Measurements from ENCODE around the gene RHEX.

Gene RHEX

DNA sequence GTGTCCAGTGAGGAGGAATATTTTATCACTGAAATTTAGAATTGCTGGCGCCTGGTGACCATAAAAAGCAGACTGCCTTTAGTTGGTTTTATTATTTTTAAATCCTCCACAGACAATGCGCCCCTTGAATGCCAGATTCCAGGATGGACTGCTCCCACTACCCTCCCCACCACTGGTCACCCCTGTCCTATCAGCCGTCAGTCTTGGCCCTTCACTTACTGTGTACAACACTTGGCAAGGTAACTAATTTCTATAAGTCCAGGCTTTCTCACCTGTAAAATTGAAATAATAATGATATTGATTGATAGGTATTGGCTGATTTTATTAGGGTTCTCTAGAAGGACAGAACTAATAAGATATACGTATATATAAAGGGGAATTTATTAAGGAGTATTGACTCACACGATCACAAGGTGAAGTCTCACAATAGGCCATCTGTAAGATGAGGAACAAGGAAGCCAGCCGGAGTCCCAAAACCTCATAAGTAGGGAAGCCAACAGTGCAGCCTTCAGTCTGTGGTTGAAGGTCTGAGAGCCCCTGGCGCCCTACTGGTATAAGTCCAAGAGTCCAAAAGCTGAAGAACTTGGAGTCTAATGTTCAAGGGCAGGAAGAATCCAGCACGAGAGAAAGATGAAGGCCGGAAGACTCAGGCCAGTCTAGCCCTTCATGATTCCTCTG is 17.8 kb downstream of the RHEX start:
- H3K4me1 Mint-ChIP-seq (ENCODE audit: low read depth in 2 of 2), result peaks cover 0 to 3% of the 10 kb centered on the region in 2 donors
- H3K36me3 Mint-ChIP-seq (ENCODE audit: insufficient read depth), result no peaks in the 10 kb centered on the region
- DNase-seq (no peak), ATAC-seq (replicated peaks) (no peak)
- H3K27ac Mint-ChIP-seq, result no peak overlapping the region
- peaks cover 13 to 16% of the 10 kb centered on the region in 2 donors for H3K27me3 Mint-ChIP-seq
- no peaks in the 10 kb centered on the region for H3K9me3 Mint-ChIP-seq
- H3K4me3 Mint-ChIP-seq, result no peak overlapping the region

DNA sequence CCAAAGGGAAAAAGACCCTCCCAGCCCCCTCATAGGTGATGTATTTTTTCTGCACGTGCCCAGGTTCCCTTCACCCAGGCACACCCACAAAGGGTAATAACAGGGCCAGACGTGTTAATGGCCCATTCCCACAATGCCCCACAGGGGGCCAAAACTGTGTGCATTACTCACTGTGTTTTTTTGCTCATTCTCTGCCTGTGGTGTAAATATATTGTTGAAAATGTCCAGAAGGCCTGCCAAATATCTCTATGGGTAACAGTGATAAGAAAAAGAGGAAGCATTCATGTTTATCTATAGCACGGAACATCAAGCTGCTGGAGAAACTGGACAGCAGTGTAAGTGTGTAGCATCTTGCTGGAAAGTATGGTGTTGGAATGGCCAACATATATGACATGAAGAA is 21.9 kb downstream of the RHEX start:
- H3K27me3 Mint-ChIP-seq, result peaks cover 22 to 33% of the 10 kb centered on the region in 2 donors
- H3K27ac Mint-ChIP-seq, result no peak overlapping the region
- no peak for ATAC-seq (replicated peaks)
- no peak overlapping the region for H3K4me3 Mint-ChIP-seq
- DNase-seq, result no peak
- no peaks in the 10 kb centered on the region for H3K36me3 Mint-ChIP-seq (ENCODE audit: insufficient read depth)
- H3K4me1 Mint-ChIP-seq (ENCODE audit: low read depth in 2 of 2), result peaks cover 0 to 4% of the 10 kb centered on the region in 2 donors
- H3K9me3 Mint-ChIP-seq, result no peaks in the 10 kb centered on the region

GRCh38 chr1:206075786-206076755 is 23.1 kb downstream of the RHEX start:
- peaks cover 8 to 17% of the 10 kb centered on the region in 2 donors for H3K4me1 Mint-ChIP-seq (ENCODE audit: low read depth in 2 of 2)

DNA sequence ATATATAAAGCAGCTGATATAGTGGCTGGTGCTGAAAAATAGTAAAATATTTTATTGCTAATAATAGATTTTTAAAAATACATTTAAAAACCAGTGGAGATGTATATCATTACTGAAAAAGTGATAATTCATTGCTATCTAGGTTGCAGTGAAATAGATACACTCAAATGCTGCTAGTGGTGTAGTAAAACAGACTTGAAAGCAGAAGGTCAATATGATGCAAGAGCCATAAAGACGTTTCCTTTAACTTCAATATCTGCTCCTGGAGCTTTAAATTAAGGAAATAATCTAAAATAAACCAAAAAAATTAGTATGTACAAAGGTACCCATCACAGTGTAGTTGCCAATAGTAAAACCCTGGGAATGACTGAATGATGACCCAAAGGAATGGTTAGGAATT is 26.2 kb downstream of the RHEX start:
- H3K9me3 Mint-ChIP-seq, result no peaks in the 10 kb centered on the region
- no peaks in the 10 kb centered on the region for H3K36me3 Mint-ChIP-seq (ENCODE audit: insufficient read depth)
- H3K27me3 Mint-ChIP-seq, result peaks cover 14 to 36% of the 10 kb centered on the region in 2 donors
- ATAC-seq (replicated peaks), result no peak
- peaks cover 8 to 18% of the 10 kb centered on the region in 2 donors for H3K4me1 Mint-ChIP-seq (ENCODE audit: low read depth in 2 of 2)
- no peak for DNase-seq
- H3K4me3 Mint-ChIP-seq, result no peak overlapping the region
- no peak overlapping the region for H3K27ac Mint-ChIP-seq

More at GRCh38 chr1:206075786-206076755, 23.1 kb downstream of the RHEX start:
- Mint-ChIP-seq H3K27ac (no peak overlapping the region), H3K36me3 (ENCODE audit: insufficient read depth) (no peaks in the 10 kb centered on the region), H3K27me3 (peaks cover 22 to 36% of the 10 kb centered on the region in 2 donors), H3K4me3 (no peak overlapping the region), H3K9me3 (no peaks in the 10 kb centered on the region)
- ATAC-seq (replicated peaks) (no peak), DNase-seq (no peak)

DNA sequence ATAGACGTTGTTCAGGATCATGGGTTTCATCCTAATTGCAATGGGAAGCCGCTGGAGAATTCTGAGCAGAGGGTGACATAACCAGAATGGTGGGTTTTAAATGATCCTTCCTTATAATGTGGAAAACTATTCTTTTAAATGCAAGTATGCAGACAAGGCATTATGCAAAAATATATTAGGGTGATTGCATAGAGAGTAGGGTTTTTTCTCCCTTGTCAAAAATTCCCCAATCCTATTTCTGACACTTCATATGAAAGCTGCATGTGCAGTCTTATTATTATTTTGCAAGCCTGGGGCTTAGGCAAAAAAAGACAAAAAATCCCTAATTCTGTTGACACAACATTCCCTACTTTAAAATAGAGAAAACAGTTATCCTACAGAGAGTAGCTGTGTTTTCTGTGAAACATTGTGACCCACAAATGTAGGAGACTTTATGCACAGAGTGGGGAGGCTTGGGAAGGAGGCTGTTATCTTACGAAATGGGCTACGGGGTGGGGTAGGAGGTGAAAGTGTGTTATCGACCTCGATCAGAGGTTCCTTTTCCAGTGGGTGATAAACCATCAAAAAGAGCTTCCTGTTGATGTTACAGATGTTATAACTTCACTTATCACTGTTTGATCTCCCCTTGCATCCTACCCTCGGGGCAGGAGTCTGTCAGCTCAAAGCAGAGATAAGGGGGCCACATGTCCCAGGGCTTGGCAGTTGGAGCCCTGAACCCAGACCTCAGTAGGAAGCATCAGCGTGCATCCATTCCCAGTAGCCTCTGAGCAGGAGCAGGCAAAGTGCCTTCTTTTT is 27.2 kb downstream of the RHEX start:
- no peak for DNase-seq
- peak overlapping the region in 1 of 2 donors; percentile 32 for H3K27ac Mint-ChIP-seq
- ATAC-seq (replicated peaks), result peak; percentile 72
- no peaks in the 10 kb centered on the region for H3K36me3 Mint-ChIP-seq (ENCODE audit: insufficient read depth)
- peaks cover 8 to 18% of the 10 kb centered on the region in 2 donors for H3K4me1 Mint-ChIP-seq (ENCODE audit: low read depth in 2 of 2)
- H3K9me3 Mint-ChIP-seq, result no peaks in the 10 kb centered on the region
- peak overlapping the region in 1 of 2 donors; percentile 36 for H3K4me3 Mint-ChIP-seq
- H3K27me3 Mint-ChIP-seq, result peaks cover 14 to 29% of the 10 kb centered on the region in 2 donors

GRCh38 chr1:206081856-206082255 is 28.9 kb downstream of the RHEX start:
- peaks cover 6 to 18% of the 10 kb centered on the region in 2 donors for H3K27me3 Mint-ChIP-seq
- no peak for DNase-seq
- no peaks in the 10 kb centered on the region for H3K36me3 Mint-ChIP-seq (ENCODE audit: insufficient read depth)
- H3K4me3 Mint-ChIP-seq, result no peak overlapping the region
- ATAC-seq (replicated peaks), result no peak
- peaks cover 8 to 18% of the 10 kb centered on the region in 2 donors for H3K4me1 Mint-ChIP-seq (ENCODE audit: low read depth in 2 of 2)
- H3K9me3 Mint-ChIP-seq, result no peaks in the 10 kb centered on the region
- H3K27ac Mint-ChIP-seq, result no peak overlapping the region

DNA sequence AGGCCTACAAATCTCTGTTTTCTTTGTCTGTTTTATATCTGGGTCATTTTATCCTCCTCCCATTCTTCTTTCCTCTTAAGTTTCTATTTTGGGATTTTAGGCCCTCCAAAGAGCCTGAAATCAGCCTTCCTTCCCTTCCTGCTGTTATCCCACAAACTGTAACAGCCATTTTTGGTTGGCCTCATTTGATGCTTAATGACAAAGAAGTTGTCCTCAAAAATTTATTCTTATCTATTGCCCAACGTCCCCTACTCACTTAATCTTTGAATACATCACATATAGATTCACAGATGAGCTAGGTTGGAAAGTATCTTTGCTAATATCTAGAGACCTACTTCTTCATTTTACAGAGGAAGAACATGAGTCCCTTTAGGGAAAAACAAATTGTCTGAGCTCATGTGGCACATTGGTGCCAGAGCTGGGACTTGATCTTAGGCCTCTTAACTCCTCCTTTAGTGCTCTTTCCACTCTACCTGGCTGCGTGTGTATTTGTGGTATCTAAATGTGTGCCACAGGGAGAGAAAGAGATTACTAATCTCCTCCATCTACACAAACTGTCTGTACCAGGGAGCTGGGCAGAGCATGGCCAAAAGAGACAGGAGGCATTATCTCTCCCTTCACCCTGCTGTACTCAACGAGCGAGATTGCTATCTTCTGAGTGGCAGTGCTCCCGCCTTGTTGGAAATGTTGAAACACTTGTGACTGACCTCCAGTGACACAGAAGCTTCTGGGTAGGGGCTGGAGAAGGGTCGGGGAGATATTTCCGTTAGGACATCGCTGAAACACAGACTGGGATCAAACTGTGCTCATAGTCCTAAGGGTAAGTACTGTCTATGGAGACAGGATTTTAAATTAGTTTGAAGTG is 30.1 kb downstream of the RHEX start:
- ATAC-seq (replicated peaks), result no peak
- peaks cover 0 to 9% of the 10 kb centered on the region in 2 donors for H3K27me3 Mint-ChIP-seq
- H3K4me1 Mint-ChIP-seq (ENCODE audit: low read depth in 2 of 2), result peaks cover 8 to 18% of the 10 kb centered on the region in 2 donors
- no peak for DNase-seq
- H3K4me3 Mint-ChIP-seq, result no peak overlapping the region
- no peaks in the 10 kb centered on the region for H3K36me3 Mint-ChIP-seq (ENCODE audit: insufficient read depth)
- no peak overlapping the region for H3K27ac Mint-ChIP-seq
- no peaks in the 10 kb centered on the region for H3K9me3 Mint-ChIP-seq

DNA sequence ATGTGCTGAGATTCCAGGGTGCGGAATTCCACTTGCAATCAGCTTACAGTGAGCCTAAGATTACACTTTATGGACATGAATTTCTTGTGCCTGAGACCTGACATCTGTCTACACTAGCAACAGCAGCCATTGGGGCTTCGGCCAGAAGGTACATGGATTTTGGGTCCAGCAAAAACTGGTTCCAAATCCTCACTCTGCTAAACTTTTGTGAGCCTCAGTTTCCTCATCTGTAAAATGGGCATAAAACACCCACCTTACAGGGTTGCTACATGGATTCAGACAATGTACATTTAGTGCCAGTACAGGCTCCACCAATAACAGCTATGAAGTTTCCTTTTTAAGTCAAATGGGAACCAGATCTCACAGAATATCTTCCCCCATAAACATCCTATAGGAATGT is 30.8 kb downstream of the RHEX start:
- Mint-ChIP-seq H3K27ac (no peak overlapping the region), H3K4me1 (ENCODE audit: low read depth in 2 of 2) (peaks cover 8 to 18% of the 10 kb centered on the region in 2 donors), H3K36me3 (ENCODE audit: insufficient read depth) (no peaks in the 10 kb centered on the region), H3K9me3 (no peaks in the 10 kb centered on the region), H3K27me3 (peaks cover 0 to 9% of the 10 kb centered on the region in 2 donors), H3K4me3 (no peak overlapping the region)
- no peak for ATAC-seq (replicated peaks)
- no peak for DNase-seq

DNA sequence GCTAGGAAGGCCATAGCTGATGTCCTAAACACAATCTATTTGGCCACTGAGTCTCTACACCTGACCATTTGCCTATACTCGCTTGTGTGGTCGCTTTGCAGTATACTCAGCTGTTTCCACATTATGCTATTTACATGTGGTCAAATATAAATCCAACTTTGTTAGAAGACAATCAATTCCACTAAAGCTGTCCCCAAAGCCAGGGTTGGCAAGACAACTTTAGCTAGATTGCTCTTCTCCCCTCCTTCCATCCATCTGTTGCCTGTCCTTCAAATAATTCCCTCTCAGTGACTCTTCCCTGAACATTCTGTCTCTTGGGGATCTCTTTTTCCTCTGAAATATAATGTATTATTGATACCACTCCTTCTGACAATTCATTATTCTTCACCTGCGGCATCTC is 34.1 kb downstream of the RHEX start:
- Mint-ChIP-seq H3K27me3 (peaks cover 6 to 9% of the 10 kb centered on the region in 2 donors), H3K9me3 (no peaks in the 10 kb centered on the region), H3K36me3 (ENCODE audit: insufficient read depth) (no peaks in the 10 kb centered on the region), H3K4me3 (no peak overlapping the region), H3K4me1 (ENCODE audit: low read depth in 2 of 2) (peaks cover 0 to 1% of the 10 kb centered on the region in 2 donors), H3K27ac (no peak overlapping the region)
- ATAC-seq (replicated peaks) (no peak), DNase-seq (no peak)

- ATAC-seq (replicated peaks) (no peak), DNase-seq (no peak)
- H3K27me3 Mint-ChIP-seq, result peaks cover 9 to 18% of the 10 kb centered on the region in 2 donors
- H3K9me3 Mint-ChIP-seq, result no peaks in the 10 kb centered on the region
- no peaks in the 10 kb centered on the region for H3K36me3 Mint-ChIP-seq (ENCODE audit: insufficient read depth)
- H3K4me3 Mint-ChIP-seq, result no peak overlapping the region
- no peak overlapping the region for H3K27ac Mint-ChIP-seq
- no peaks in the 10 kb centered on the region for H3K4me1 Mint-ChIP-seq (ENCODE audit: low read depth in 2 of 2)
These were observed 36.4 kb downstream of the RHEX start for GRCh38 chr1:206089341-206089740.

GRCh38 chr1:206094024-206094423 is 41.1 kb downstream of the RHEX start:
- H3K36me3 Mint-ChIP-seq (ENCODE audit: insufficient read depth), result no peaks in the 10 kb centered on the region
- no peak overlapping the region for H3K27ac Mint-ChIP-seq
- H3K4me1 Mint-ChIP-seq (ENCODE audit: low read depth in 2 of 2), result no peaks in the 10 kb centered on the region
- H3K4me3 Mint-ChIP-seq, result no peak overlapping the region
- no peaks in the 10 kb centered on the region for H3K9me3 Mint-ChIP-seq
- no peak for DNase-seq
- peaks cover 41 to 52% of the 10 kb centered on the region in 2 donors for H3K27me3 Mint-ChIP-seq
- no peak for ATAC-seq (replicated peaks)

- DNase-seq (no peak), ATAC-seq (replicated peaks) (no peak)
- no peaks in the 10 kb centered on the region for H3K9me3 Mint-ChIP-seq
- H3K36me3 Mint-ChIP-seq (ENCODE audit: insufficient read depth), result no peaks in the 10 kb centered on the region
- peaks cover 65 to 72% of the 10 kb centered on the region in 2 donors for H3K27me3 Mint-ChIP-seq
- H3K4me3 Mint-ChIP-seq, result no peak overlapping the region
- H3K27ac Mint-ChIP-seq, result no peak overlapping the region
- peaks cover 0 to 5% of the 10 kb centered on the region in 2 donors for H3K4me1 Mint-ChIP-seq (ENCODE audit: low read depth in 2 of 2)
These were observed 44.4 kb downstream of the RHEX start for GRCh38 chr1:206097381-206097780.
